ENCODE measurements around the gene BSPH1. TPM values are rescaled to one million over a fixed set of nuclear protein-coding genes. Genes with fewer than 3 reads are reported as not detected.
"Not testable (repeated sequence)": the region's sequence is repeated elsewhere in the genome, so short reads cannot be mapped to it uniquely, and the experiment has no call there.

The BSPH1 gene, protein sequence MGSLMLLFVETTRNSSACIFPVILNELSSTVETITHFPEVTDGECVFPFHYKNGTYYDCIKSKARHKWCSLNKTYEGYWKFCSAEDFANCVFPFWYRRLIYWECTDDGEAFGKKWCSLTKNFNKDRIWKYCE
- not detected for total RNA-seq
- long read RNA-seq = 0 reads

DNA sequence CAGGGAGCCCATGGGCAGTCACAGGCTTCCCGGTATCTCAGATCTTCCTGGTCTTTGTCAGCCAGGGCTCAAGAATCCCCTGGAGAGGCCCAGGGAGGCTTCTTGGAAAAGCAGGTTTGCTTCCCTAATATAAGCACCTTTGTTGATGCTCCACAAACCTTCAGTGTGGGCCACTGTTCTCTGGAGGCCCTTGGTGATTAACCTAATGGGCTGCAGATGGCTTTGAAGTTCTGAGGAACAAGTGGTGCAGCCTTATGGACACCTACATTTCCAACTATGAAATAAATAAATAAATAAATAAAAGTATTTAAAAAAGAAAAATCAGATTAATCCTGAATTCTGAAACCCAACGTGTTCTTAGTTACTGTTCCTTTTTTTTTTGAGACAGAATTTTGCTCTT lies at the start of gene BSPH1:
TSS of gene BSPH1 (minus strand) at position 101 of the 400 bp plus-strand sequence. CDS start at position 12, 89 bp downstream.
- DNase-seq (no peak), ATAC-seq (no peak)
- intact Hi-C loops (cut with micrococcal nuclease) = no loop called here

- intact Hi-C loops (cut with micrococcal nuclease) = no loop called here
- DNase-seq (no peak), ATAC-seq (no peak)
Measured at GRCh38 chr19:48036765-48037164, 44.8 kb upstream of the BSPH1 start.

GRCh38 chr19:48033604-48034003 lies 41.6 kb upstream of the BSPH1 start:
- intact Hi-C loops (cut with micrococcal nuclease) = no loop called here
- ATAC-seq (no peak), DNase-seq (no peak)

DNA sequence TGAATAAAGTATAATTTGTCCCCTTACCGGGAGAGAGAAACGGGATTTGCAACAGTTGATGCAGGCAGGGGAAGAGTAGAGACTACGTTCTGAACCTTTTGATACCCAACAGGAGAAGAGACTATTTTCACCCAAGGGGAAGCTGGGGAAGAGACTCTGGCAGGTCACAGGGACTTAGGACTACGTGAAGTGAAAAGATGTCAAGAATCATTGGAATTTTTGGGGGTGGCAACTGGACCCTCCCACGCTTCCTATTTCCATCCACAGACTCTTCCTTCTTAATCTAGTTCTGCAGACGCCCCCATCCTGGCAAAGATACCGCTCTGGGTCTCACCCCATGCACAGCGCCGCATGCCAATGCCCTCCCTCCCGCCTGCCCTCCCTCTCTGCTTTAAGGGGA lies 38.1 kb upstream of the BSPH1 start:
- no peak for ATAC-seq
- intact Hi-C loops (cut with micrococcal nuclease) = no loop called here
- no peak for DNase-seq

- no peak for DNase-seq
- intact Hi-C loops (cut with micrococcal nuclease) = no loop called here
- no peak for ATAC-seq
Measured at GRCh38 chr19:48029431-48029830, 37.5 kb upstream of the BSPH1 start.

DNA sequence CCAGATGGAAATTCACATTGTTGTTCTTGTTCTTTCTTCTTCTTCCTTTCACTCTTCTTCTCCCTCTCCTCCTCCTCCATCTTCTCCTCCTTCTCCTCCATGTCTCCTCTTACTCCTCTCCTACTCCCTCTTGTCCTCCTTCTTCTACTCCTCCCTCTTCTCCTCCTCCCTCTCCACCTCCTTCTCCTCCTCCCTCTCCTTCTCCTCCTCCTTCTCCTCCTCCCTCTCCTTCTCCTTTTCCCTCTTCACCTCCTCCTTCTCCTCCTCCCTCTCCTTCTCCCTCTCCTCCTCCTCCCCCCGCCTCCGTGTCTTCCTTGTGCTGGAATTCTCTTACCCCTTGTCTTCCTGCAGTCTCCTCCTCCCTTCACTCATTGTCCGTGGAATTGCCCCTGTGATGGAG lies 33.5 kb upstream of the BSPH1 start:
- ATAC-seq = no peak
- DNase-seq = no peak
- intact Hi-C loops (cut with micrococcal nuclease) = no loop called here

DNA sequence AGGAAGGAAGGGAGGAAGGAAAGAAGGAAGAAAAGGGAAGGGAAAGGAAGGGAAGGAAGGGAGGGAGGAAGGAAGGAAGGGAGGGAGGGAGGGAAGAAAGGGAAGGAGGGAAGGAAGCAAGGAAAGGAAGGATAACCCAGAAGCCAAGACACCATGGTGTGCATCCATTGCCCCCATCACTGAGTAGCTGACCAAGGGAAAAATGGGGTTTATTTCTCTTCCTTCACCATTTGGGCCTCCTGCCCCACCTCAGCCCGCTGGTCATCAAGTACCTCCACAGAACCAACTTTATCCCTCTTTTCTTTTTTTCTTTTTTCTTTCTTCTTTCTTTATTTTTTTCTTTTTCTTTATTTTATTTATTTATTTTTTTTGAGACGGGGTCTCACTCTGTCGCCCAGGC lies 31.5 kb upstream of the BSPH1 start:
- intact Hi-C loops (cut with micrococcal nuclease) = no loop called here
- no peak for DNase-seq
- ATAC-seq = no peak

GRCh38 chr19:48023011-48023410 lies 31.0 kb upstream of the BSPH1 start:
- no peak for DNase-seq
- intact Hi-C loops (cut with micrococcal nuclease) = no loop called here
- no peak for ATAC-seq

DNA sequence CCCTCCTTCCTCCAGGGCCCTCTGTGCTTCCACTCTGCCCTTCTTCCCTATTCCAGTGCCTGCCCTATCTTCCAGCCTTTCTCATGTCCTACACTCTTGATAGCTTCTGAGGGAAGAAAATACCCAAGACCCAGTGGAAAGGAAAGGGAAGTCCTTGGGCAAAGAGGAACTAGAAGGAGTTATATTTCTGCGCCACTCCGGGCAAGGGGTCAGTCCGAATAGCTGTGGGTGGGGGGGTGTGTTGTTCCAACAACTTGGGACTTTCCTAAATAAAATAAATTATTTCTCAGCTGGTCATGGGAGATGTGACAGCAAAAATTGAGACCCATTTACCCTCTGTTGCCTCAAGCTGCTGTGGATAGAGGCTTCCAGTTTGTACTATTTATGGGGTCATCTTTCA lies 28.7 kb upstream of the BSPH1 start:
- intact Hi-C loops (cut with micrococcal nuclease) = no loop called here

DNA sequence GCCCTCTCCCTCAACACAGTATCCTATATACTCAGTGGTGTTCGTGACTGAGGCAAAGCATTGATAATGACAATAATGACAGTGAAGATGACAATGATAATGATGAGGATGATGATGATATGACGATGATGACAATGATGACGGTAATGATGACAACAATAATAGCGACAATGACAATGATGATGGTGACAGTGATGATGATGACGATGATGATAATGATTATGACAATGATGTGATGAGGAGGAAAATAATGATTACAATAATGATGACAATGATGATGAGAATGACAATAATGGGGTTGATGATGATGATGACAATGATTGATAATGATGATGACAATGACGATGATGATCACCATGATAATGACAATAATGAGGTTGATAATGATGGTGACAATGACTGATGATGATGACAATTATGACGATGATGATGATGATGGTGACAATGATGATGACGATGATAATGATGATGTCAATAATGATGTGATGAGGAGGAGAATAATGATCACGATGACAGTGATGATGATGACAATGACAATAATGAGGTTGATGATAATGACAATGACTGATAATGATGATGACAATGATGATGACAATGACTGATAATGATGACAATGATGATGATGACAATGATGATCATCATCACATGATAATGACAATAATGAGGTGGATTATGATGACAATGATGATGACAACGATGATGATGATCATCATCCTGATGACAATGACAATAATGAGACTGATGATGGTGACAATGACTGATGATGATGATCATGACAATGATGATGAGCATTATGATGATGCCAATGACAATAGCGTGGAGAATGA lies 19.2 kb upstream of the BSPH1 start:
- no peak for DNase-seq
- no peak for ATAC-seq
- intact Hi-C loops (cut with micrococcal nuclease) = no loop called here

More for the DNA sequence above, 28.7 kb upstream of the BSPH1 start:
- DNase-seq (no peak), ATAC-seq (no peak)

DNA sequence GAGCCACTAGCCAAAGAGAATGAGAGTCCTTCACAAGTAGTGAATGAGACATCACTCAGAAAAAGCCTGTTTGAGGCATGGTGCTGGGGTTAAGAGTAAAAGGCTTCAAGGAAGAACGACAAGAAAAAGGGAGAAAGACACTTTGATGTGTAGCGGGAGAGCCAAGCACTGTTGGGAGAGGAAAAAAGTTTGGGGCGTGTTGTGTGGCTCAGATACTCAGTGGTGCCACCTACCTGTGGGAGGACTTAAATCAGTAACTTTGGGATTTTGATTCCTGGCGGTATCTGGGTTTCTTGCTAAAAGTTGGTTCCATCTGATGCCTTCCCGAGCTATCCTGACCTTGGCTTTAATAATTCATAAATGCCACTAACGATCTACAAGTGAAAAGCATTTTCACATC lies 14.8 kb upstream of the BSPH1 start:
- intact Hi-C loops (cut with micrococcal nuclease) = no loop called here
- DNase-seq = no peak
- no peak for ATAC-seq

GRCh38 chr19:48004236-48004635 lies 12.3 kb upstream of the BSPH1 start:
- intact Hi-C loops (cut with micrococcal nuclease) = no loop called here
- ATAC-seq = no peak
- DNase-seq = no peak

DNA sequence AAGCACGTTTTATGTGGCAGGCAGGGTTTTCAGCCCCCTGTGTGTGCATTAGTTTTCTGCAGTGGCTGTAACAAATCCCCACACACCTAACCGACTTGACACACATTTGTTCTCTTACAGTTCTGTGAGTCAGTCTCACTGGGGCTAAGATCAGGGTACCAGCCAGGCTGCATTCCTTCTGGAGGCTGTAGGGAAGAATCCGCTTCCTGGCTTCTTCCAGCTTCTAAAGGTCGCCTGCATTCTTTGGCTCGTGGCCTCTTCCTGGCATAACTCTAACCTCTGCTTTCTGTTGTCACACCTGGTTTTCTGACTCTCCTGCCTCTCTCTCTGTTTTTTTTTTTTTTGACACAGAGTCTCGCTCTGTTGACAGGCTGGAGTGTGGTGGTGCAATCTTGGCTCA lies 8.9 kb upstream of the BSPH1 start:
- intact Hi-C loops (cut with micrococcal nuclease) = no loop called here
- DNase-seq = no peak
- no peak for ATAC-seq

DNA sequence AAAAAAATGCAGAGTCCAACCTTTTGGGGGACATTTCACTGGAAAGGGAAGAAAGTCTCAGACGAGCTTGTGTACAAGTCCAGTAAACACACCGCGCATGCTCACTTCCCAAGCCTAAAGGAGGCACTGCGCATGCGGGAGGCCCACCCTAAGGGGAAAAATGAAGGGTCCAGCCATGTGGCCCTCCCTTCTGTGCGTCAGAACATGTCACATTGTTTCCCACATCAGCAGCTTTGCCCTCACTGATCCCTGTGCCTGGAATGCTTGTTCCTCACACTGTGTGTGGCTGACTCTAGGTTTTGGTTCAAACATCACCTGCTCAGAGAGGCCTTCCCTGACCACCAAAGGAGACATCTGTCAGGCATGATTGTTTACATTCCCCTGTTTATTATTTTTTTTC lies 6.8 kb upstream of the BSPH1 start:
- DNase-seq (no peak), ATAC-seq (no peak)
- intact Hi-C loops (cut with micrococcal nuclease) = no loop called here

GRCh38 chr19:47996230-47996727 lies 4.3 kb upstream of the BSPH1 start:
- intact Hi-C loops (cut with micrococcal nuclease) = no loop called here
- ATAC-seq = no peak
- DNase-seq = no peak

DNA sequence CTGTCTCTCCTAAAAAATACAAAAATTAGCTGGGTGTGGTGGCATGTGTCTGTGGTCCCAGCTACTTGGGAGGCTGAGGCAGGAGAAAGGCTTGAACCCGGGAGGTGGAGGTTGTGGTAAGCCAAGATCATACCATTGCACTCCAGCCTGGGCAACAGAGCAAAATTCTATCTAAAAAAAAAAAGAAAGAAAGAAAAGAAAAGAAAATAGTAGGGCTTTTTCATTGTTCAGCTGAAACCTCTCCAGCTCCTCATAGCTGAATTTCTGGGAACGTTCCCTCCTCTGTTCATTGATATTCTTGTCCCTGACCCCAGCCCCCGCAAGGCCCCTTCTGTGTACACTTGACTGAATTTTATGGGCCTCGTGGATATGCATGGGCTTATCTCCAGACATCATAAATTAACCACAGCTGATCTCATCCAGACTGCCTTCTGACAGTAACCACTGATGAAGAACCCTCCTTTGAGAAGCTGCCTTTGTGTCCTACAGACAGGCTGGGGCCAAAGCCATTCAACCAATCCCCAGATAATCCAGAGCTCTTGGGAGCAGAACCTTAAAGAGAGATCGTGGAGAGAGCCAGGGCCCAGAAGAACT lies 2.3 kb upstream of the BSPH1 start, which contains the start of gene ELSPBP1:
TSS of gene ELSPBP1 (plus strand) at position 424 of the 594 bp plus-strand sequence. CDS start 14,036 bp downstream, outside the sequence.
- ATAC-seq (no peak), DNase-seq (no peak)
- intact Hi-C loops (cut with micrococcal nuclease) = no loop called here

- ATAC-seq (no peak), DNase-seq (no peak)
- intact Hi-C loops (cut with micrococcal nuclease) = no loop called here
Measured at GRCh38 chr19:47991191-47991808, 670 bp downstream of the BSPH1 start.

- intact Hi-C loops (cut with micrococcal nuclease) = no loop called here
- DNase-seq (no peak), ATAC-seq (no peak)
Measured at GRCh38 chr19:47973529-47973928, 18.4 kb downstream of the BSPH1 start.

DNA sequence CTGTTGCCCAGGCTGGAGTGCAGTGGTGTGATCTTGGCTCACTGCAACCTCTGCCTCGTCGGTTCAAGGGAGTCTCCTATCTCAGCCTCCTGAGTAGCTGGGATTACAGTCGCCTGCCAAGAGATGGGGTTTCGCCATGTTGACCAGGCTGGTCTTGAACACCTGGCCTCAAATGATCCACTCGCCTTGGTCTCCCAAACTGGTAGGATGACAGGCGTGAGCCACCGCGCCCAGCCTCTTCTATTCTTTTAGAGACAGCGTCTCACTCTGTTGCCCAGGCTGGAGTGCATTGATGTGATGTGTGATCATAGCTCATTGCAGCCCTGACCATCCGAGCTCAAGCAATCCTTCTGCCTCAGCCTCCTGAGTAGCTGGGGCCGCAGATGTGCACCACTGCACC lies 36.0 kb downstream of the BSPH1 start:
- ATAC-seq; intact Hi-C loops (cut with micrococcal nuclease); DNase-seq: not testable (repeated sequence)

DNA sequence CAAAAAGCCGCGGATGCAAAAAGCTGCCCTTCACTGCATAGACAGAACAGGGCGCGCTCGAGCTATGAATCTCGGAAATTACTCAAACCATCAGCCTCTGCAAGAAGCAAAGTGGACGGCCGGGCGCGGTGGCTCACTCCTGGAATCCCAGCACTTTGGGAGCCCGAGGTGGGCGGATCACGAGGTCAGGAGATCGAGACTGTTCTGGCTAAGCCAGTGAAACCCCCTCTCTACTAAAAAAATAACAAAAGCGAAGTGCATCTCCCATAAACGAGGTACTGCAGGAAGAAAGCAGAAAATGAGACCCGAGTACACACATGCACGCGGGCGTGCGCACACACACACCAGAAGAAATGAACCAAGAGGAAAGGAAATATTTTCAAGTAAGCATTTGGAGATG lies 39.8 kb downstream of the BSPH1 start:
- ATAC-seq; intact Hi-C loops (cut with micrococcal nuclease); DNase-seq: not testable (repeated sequence)
